ENCODE data around the gene FBXO46. TPM values are rescaled to one million over a fixed set of nuclear protein-coding genes. Genes with fewer than 3 reads are reported as not detected.

FBXO46 gene
- total and polyA plus RNA-seq, 2 donors (not counting 3 experiments of a cell fraction or from before 2014, with no cell fraction given): 7.7 to 21.2 TPM

- POLR2A ChIA-PET: interaction anchor here (1.4 kb wide), 1 partner anchor 74 kb away, joined by 4 read pairs; the partner anchor contains the start of gene QPCTL
- H2AFZ ChIP-seq (ENCODE audit: low read depth, low read length): peak overlapping the region; percentile 59
- no peak for FAIRE-seq
- CTCF ChIA-PET: interaction anchor here (1.0 to 6.7 kb wide), 7 partner anchors 9 to 74 kb away, joined by 4 to 125 read pairs (median 10); partner anchors contain the start of genes FBXO46, QPCTL and SNRPD2
- no peak for DNase-seq (ENCODE audit: low read depth, low spot score)
- H4K20me1 ChIP-seq (replicated peaks; ENCODE audit: control insufficient read depth, extremely low read depth, insufficient read depth, low read length): no peaks in the 10 kb centered on the region
- no TSS peak for BruUV-seq (replicated peaks)
- H3K79me2 ChIP-seq (ENCODE audit: control insufficient read depth, insufficient read depth, low read length): peaks cover 2% of the 10 kb centered on the region
- peak overlapping the region; percentile 40 for H3K27ac ChIP-seq (ENCODE audit: insufficient read depth, low read depth, low read length)
- dilution Hi-C loops (cut with MboI; ENCODE audit: extremely low pct_ligation_motif_present, low sequenced_read_pairs) (no loop called here), intact Hi-C loops (cut with micrococcal nuclease) (loop anchor here (1.0 kb wide), 1 partner anchor 74 kb away; no protein-coding TSS in a partner anchor)
- TF ChIP-seq JUN (IDR thresholded peaks at IDR 0.05; ENCODE audit: borderline replicate concordance, insufficient read depth, insufficient read length, low read depth): no peak
- no peak for TF ChIP-seq CTCF (IDR thresholded peaks at IDR 0.05; ENCODE audit: extremely low read depth in 1 of 2, insufficient read depth in 1 of 2, low read depth in 1 of 2, low read length in 2 of 2)
- no peak for TF ChIP-seq MYC (IDR thresholded peaks at IDR 0.05; ENCODE audit: low read depth, low read length)
- peak overlapping the region; percentile 66 for H3K4me2 ChIP-seq (ENCODE audit: insufficient read depth, low read length)
- peak overlapping the region; percentile 65 for H3K9ac ChIP-seq (replicated peaks; ENCODE audit: extremely low read depth, insufficient read depth, low read length)
- H3K9me1 ChIP-seq (replicated peaks; ENCODE audit: control insufficient read depth, extremely low read depth, insufficient read depth, low read length): no peaks in the 10 kb centered on the region
- H3K4me1 ChIP-seq (ENCODE audit: control insufficient read depth, extremely low read depth, insufficient read depth, low read length): peaks cover 14% of the 10 kb centered on the region
- peaks cover 0 to 3% of the 10 kb centered on the region in 2 experiments for H3K36me3 ChIP-seq (ENCODE audit: control insufficient read depth in 2 of 2, extremely low read depth in 1 of 2, insufficient read depth in 2 of 2, low read length in 2 of 2)
- no peaks in the 10 kb centered on the region for H3K9me3 ChIP-seq (replicated peaks; ENCODE audit: control insufficient read depth, insufficient read depth, low read length)
- no peaks in the 10 kb centered on the region for H3K27me3 ChIP-seq (ENCODE audit: control insufficient read depth in 2 of 2, insufficient read depth in 2 of 2, low read length in 2 of 2)
- peak overlapping the region; percentile 61 to 92 (median 82) for H3K4me3 ChIP-seq (replicated peaks in 1 of 3; ENCODE audit: insufficient read depth in 1 of 3, low read depth in 1 of 3, low read length in 3 of 3)
Observed at GRCh38 chr19:45766869-45767346, 36.2 kb upstream of the FBXO46 start.

GRCh38 chr19:45766296-45766868, 35.7 kb upstream of the FBXO46 start:
- Histone ChIP-seq H3K9ac (replicated peaks; ENCODE audit: extremely low read depth, insufficient read depth, low read length) (peak overlapping the region; percentile 65), H3K27ac (ENCODE audit: insufficient read depth, low read depth, low read length) (no peak overlapping the region), H3K4me3 (replicated peaks in 1 of 3; ENCODE audit: insufficient read depth in 1 of 3, low read depth in 1 of 3, low read length in 3 of 3) (peak overlapping the region in 1 of 3 experiments; percentile 82), H4K20me1 (replicated peaks; ENCODE audit: control insufficient read depth, extremely low read depth, insufficient read depth, low read length) (no peaks in the 10 kb centered on the region), H3K4me1 (ENCODE audit: control insufficient read depth, extremely low read depth, insufficient read depth, low read length) (peaks cover 14% of the 10 kb centered on the region), H3K9me1 (replicated peaks; ENCODE audit: control insufficient read depth, extremely low read depth, insufficient read depth, low read length) (no peaks in the 10 kb centered on the region), H2AFZ (ENCODE audit: low read depth, low read length) (peak overlapping the region; percentile 59), H3K4me2 (ENCODE audit: insufficient read depth, low read length) (peak overlapping the region; percentile 66), H3K9me3 (replicated peaks; ENCODE audit: control insufficient read depth, insufficient read depth, low read length) (no peaks in the 10 kb centered on the region), H3K27me3 (ENCODE audit: control insufficient read depth in 2 of 2, insufficient read depth in 2 of 2, low read length in 2 of 2) (no peaks in the 10 kb centered on the region), H3K79me2 (ENCODE audit: control insufficient read depth, insufficient read depth, low read length) (peaks cover 2% of the 10 kb centered on the region), H3K36me3 (ENCODE audit: control insufficient read depth in 2 of 2, extremely low read depth in 1 of 2, insufficient read depth in 2 of 2, low read length in 2 of 2) (no peaks in the 10 kb centered on the region)
- dilution Hi-C loops (cut with MboI; ENCODE audit: extremely low pct_ligation_motif_present, low sequenced_read_pairs): no loop called here
- no peak for TF ChIP-seq CTCF (IDR thresholded peaks at IDR 0.05; ENCODE audit: extremely low read depth in 1 of 2, insufficient read depth in 1 of 2, low read depth in 1 of 2, low read length in 2 of 2)
- TF ChIP-seq POLR2AphosphoS5 (IDR thresholded peaks at IDR 0.05; ENCODE audit: insufficient read depth, low read depth, low read length): no peak
- TF ChIP-seq EZH2 (IDR thresholded peaks at IDR 0.05; ENCODE audit: borderline replicate concordance, low read depth, low read length, severe bottlenecking): no peak
- no peak for TF ChIP-seq JUN (IDR thresholded peaks at IDR 0.05; ENCODE audit: borderline replicate concordance, insufficient read depth, insufficient read length, low read depth)
- no peak for DNase-seq (ENCODE audit: low read depth, low spot score)
- FAIRE-seq: no peak
- intact Hi-C loops (cut with micrococcal nuclease): no loop called here
- POLR2A ChIA-PET: no interaction called here
- BruUV-seq (replicated peaks): no TSS peak
- CTCF ChIA-PET: interaction anchor here (2.4 to 6.7 kb wide), 4 partner anchors 8 to 73 kb away, joined by 10 to 125 read pairs (median 54); partner anchors contain the start of genes QPCTL and SNRPD2

Data from endothelial cell of umbilical vein (primary cell).